ENCODE measurements around the gene DPEP2NB. TPM values are rescaled to one million over a fixed set of nuclear protein-coding genes. Genes with fewer than 3 reads are reported as not detected.
A peak's percentile ranks its signal among the peaks of the same experiment; 100 is the strongest.
"Not testable (repeated sequence)": the region's sequence is repeated elsewhere in the genome, so short reads cannot be mapped to it uniquely, and the experiment has no call there.

Gene DPEP2NB
- total and polyA plus RNA-seq, 9 donors: not detected

DNA sequence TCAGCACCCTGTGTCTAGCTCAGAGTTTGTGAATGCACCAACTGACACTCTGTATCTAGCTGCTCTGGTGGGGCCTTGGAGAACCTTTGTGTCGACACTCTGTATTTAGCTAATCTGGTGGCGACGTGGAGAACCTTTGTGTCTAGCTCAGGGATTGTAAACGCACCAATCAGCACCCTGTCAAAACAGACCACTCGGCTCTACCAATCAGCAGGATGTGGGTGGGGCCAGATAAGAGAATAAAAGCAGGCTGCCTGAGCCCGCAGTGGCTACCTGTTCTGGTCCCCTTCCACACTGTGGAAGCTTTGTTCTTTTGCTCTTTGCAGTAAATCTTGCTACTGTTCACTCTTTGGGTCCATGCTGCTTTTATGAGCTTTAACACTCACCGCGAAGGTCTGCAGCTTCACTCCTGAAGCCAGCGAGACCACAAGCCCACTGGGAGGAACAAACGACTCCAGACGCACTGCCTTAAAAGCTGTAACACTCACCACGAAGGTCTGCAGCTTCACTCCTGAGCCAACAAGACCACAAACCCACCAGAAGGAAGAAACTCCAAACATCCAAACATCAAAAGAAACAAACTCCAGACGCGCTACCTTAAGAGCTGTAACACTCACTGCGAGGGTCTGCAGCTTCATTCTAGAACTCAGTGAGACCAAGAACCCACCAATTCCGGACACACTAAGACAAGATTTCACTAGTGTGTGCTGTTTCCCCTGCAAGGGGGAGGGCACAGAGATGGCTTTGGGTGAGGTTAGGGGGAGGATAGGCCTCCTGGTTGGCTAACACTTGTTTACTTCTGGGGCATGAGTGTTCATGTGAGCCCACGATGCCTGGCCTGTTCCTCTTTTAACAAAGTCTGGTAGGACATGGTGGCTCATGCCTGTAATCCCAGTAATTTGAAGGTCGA, 16.7 kb downstream of the DPEP2NB start, which contains the start of gene DPEP2:
TSS of gene DPEP2 (minus strand) at position 706 of the 910 bp plus-strand sequence. CDS start 6,272 bp downstream, outside the sequence.
- 36% methylated on average over 5 of the region's 18 CpGs for WGBS (ENCODE audit: insufficient coverage)
- H3K4me1 ChIP-seq (ENCODE audit: control insufficient read depth, insufficient read depth, low read length); H3K9me3 ChIP-seq (replicated peaks; ENCODE audit: control insufficient read depth, low read depth, low read length); H3K36me3 ChIP-seq (ENCODE audit: control insufficient read depth, insufficient read depth, low read length); H3K27me3 ChIP-seq (ENCODE audit: control insufficient read depth, insufficient read depth, low read length): not testable (repeated sequence)
- peak; percentile 54 for DNase-seq
- Histone ChIP-seq H3K4me3 (ENCODE audit: low read length) (peak within 1 kb of the TSS; percentile 5), H3K27ac (ENCODE audit: low read length) (peak within 1 kb of the TSS; percentile 42)

DNA sequence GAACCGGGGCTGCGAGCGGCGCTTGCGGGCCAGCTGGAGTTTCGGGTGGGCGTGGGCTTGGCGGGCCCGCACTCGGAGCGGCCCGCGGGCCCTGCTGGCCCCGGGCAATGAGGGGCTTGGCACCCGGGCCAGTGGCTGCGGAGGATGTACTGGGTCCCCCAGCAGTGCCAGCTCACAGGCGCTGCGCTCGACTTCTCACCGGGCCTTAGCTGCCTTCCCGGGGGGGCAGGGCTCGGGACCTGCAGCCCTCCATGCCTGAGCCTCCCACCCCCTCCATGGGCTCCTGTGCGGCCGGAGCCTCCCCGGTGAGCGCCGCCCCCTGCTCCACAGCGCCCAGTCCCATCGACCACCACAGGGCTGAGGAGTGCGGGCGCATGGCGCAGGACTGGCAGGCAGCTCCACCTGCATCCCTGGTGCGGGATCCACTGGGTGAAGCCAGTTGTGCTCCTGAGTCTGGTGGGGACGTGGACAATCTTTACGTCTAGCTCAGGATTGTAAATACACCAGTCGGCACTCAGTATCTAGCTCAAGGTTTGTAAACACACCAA, 17.4 kb downstream of the DPEP2NB start:
- WGBS (ENCODE audit: insufficient coverage): 94% methylated on average over 36 of the region's 36 CpGs
- not testable (repeated sequence) for H3K4me3 ChIP-seq (ENCODE audit: low read length); H3K27ac ChIP-seq (ENCODE audit: low read length)

DNA sequence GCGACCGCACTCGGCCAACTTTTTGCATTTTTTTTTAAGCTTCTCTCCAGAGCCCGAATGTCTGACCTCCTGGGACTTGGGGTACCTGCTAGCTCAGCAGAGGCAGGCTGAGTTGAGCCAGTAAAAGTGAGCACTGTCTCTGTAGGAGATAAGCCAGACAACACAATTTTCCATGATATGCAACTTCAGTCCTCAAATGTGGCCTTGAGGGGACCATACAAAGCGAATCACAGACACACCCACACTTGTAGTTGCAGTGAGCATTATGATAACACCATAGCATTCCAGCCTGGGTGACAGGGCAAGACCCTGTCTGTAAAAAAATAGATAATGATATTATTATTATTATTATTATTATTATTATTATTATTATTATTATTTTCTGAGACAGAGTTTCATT, 19.0 kb downstream of the DPEP2NB start:
- Histone ChIP-seq H3K4me1 (ENCODE audit: control insufficient read depth, insufficient read depth, low read length) (peaks cover 16% of the 10 kb centered on the region), H3K36me3 (ENCODE audit: control insufficient read depth, insufficient read depth, low read length) (no peaks in the 10 kb centered on the region), H3K27me3 (ENCODE audit: control insufficient read depth, insufficient read depth, low read length) (no peaks in the 10 kb centered on the region), H3K4me3 (ENCODE audit: low read length) (no peak overlapping the region), H3K9me3 (replicated peaks; ENCODE audit: control insufficient read depth, low read depth, low read length) (no peaks in the 10 kb centered on the region), H3K27ac (ENCODE audit: low read length) (no peak overlapping the region)
- DNase-seq: no peak
- 67% methylated on average over 3 of the region's 5 CpGs for WGBS (ENCODE audit: insufficient coverage)

More for the DNA sequence above, 17.4 kb downstream of the DPEP2NB start:
- DNase-seq; H3K9me3 ChIP-seq (replicated peaks; ENCODE audit: control insufficient read depth, low read depth, low read length); H3K36me3 ChIP-seq (ENCODE audit: control insufficient read depth, insufficient read depth, low read length); H3K27me3 ChIP-seq (ENCODE audit: control insufficient read depth, insufficient read depth, low read length): not testable (repeated sequence)
- H3K4me1 ChIP-seq (ENCODE audit: control insufficient read depth, insufficient read depth, low read length): peaks cover 10% of the 10 kb centered on the region

DNA sequence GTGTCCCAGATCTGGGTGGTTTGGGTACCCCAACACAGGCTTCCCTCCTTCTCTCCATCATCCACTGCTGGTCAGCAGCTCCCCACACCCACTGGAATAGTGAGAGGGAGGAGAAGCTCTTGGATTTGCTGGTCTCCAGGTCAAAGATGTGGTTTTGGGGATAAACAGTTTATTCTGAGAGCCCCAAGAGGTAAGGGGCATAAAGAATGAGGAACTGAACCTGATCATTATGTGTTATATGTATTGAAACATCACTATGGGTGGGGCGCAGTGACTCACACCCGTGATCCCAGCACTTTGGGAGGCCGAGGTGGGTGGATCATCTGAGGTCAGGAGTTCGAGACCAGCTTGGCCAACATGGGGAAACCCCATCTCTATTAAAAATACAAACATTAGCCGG, 20.3 kb downstream of the DPEP2NB start:
- H3K4me1 ChIP-seq (ENCODE audit: control insufficient read depth, insufficient read depth, low read length): peaks cover 16% of the 10 kb centered on the region
- H3K4me3 ChIP-seq (ENCODE audit: low read length): no peak overlapping the region
- H3K27me3 ChIP-seq (ENCODE audit: control insufficient read depth, insufficient read depth, low read length): no peaks in the 10 kb centered on the region
- no peak for DNase-seq
- H3K36me3 ChIP-seq (ENCODE audit: control insufficient read depth, insufficient read depth, low read length): no peaks in the 10 kb centered on the region
- no CpG with 5 or more reads among the region's 5 CpGs for WGBS (ENCODE audit: insufficient coverage)
- H3K9me3 ChIP-seq (replicated peaks; ENCODE audit: control insufficient read depth, low read depth, low read length): no peaks in the 10 kb centered on the region
- H3K27ac ChIP-seq (ENCODE audit: low read length): no peak overlapping the region

DNA sequence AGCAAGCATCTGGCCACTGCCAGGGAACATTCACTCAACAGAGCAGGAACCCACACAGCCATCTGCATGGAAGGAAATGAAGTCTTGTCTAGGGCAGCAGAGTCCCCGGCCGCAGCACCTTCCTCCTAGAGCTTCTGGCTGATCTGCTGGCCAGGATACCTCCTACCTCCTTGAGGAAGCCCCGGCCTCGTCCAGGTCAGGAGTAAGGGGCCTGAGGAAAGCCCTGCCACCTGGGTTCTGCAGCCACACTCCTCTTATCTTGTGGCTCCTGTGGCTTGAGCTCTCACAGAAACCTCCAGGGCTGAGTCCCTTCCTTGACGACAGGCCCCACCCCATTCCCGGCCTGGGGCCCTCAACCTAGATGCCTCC, 21.7 kb downstream of the DPEP2NB start:
- no CpG with 5 or more reads among the region's 6 CpGs for WGBS (ENCODE audit: insufficient coverage)
- H3K27me3 ChIP-seq (ENCODE audit: control insufficient read depth, insufficient read depth, low read length); H3K36me3 ChIP-seq (ENCODE audit: control insufficient read depth, insufficient read depth, low read length); H3K4me3 ChIP-seq (ENCODE audit: low read length); H3K9me3 ChIP-seq (replicated peaks; ENCODE audit: control insufficient read depth, low read depth, low read length); DNase-seq: not testable (repeated sequence)
- H3K27ac ChIP-seq (ENCODE audit: low read length): peak overlapping the region; percentile 35
- peaks cover 11% of the 10 kb centered on the region for H3K4me1 ChIP-seq (ENCODE audit: control insufficient read depth, insufficient read depth, low read length)

DNA sequence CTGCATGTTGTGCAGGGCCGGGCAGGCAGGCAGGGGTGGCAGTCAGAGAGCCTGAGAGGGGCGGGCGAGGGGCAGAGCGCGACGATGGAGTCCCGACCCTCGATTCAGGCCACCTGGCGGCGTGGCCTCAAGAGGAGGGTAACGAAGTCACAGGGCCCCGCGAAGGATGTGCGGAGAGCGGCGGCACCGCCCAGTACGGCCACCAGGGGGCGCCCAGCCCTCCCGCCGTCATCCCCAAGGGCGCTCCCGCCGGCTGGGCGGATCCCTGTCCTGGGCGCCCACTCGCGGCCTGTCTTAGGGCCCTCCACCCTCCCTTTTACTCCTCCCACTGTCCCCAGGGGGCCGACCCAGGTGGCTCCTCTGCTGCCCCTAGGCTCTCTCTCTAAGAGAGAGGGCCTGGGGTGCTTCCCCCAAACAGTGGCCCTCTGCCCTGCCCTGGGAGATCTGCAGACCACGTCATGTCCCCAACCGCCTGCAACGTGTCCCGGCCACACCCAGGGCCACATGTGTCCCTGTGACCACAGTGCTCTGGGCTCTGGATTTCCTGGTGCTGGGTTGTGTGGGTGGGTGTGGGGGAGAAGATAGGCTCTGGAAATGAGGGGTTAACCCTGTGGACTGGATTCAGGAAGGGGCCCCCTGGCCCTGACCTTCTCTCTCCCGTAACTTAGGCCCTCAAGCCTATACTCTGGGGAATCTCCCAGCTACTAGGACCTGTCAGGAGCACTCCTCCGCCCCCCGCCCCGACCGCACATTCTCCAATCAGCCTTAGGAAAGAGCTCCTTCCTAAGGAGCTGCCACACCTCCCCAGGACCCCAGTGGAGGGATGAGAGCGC, 22.3 kb downstream of the DPEP2NB start:
- H3K9me3 ChIP-seq (replicated peaks; ENCODE audit: control insufficient read depth, low read depth, low read length): no peaks in the 10 kb centered on the region
- H3K4me3 ChIP-seq (ENCODE audit: low read length): peak overlapping the region; percentile 38
- peaks cover 11% of the 10 kb centered on the region for H3K4me1 ChIP-seq (ENCODE audit: control insufficient read depth, insufficient read depth, low read length)
- no peaks in the 10 kb centered on the region for H3K27me3 ChIP-seq (ENCODE audit: control insufficient read depth, insufficient read depth, low read length)
- no peaks in the 10 kb centered on the region for H3K36me3 ChIP-seq (ENCODE audit: control insufficient read depth, insufficient read depth, low read length)
- H3K27ac ChIP-seq (ENCODE audit: low read length): peak overlapping the region; percentile 35
- peak; percentile 81 for DNase-seq
- WGBS (ENCODE audit: insufficient coverage): 2% methylated on average over 30 of the region's 39 CpGs

DNA sequence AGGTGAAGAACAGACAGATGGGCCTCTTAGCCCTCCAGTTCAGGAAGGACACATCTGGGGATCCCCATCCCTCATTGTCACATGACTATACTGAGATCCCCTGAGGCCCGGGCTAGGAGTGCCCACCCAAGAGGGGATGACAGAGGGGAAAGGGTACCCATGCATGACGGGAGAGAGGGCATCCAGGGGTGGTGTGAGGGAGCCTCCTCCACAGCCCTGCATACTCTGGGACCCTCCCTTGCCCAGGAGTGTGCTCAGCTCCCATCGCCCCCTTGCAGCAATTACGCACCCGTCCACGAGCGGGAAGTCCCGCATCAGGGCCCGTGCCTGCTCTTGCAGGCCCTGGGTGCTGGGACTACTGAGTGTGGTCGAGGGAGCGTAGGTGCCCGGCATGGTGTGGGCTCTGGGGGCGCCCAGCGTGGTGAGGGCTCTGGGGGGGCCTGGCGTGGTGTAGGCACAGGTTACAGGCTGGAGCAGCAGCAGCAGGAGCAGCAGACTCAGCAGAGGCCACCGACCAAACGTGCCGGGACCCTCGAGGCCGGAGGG, 23.0 kb downstream of the DPEP2NB start:
- no peak for DNase-seq
- Histone ChIP-seq H3K36me3 (ENCODE audit: control insufficient read depth, insufficient read depth, low read length) (no peaks in the 10 kb centered on the region), H3K27ac (ENCODE audit: low read length) (no peak overlapping the region), H3K4me1 (ENCODE audit: control insufficient read depth, insufficient read depth, low read length) (peaks cover 12% of the 10 kb centered on the region), H3K9me3 (replicated peaks; ENCODE audit: control insufficient read depth, low read depth, low read length) (no peaks in the 10 kb centered on the region), H3K4me3 (ENCODE audit: low read length) (no peak overlapping the region), H3K27me3 (ENCODE audit: control insufficient read depth, insufficient read depth, low read length) (no peaks in the 10 kb centered on the region)
- 67% methylated on average over 17 of the region's 20 CpGs for WGBS (ENCODE audit: insufficient coverage)

DNA sequence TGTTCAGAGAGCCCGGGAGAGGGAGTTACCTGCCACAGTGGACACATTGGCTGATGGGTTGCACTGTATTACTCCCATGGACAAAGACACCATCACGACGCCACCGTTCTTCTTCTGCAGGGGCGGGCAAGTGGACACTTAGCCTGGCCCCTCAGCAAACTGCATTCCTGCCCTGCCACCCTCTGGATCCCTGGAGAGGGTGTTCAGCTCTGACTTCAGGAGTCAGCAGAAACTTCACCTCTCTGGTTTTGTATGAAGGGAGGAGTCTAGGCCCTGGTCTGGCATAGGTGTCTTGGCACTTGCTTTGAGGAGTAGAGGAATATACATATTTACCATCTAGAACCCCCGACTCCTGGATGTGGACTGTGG, 25.7 kb downstream of the DPEP2NB start:
- Histone ChIP-seq H3K4me3 (ENCODE audit: low read length) (no peak overlapping the region), H3K27me3 (ENCODE audit: control insufficient read depth, insufficient read depth, low read length) (no peaks in the 10 kb centered on the region), H3K4me1 (ENCODE audit: control insufficient read depth, insufficient read depth, low read length) (peaks cover 26% of the 10 kb centered on the region), H3K9me3 (replicated peaks; ENCODE audit: control insufficient read depth, low read depth, low read length) (no peaks in the 10 kb centered on the region), H3K27ac (ENCODE audit: low read length) (no peak overlapping the region), H3K36me3 (ENCODE audit: control insufficient read depth, insufficient read depth, low read length) (no peaks in the 10 kb centered on the region)
- DNase-seq: no peak
- 89% methylated on average over 4 of the region's 6 CpGs for WGBS (ENCODE audit: insufficient coverage)

DNA sequence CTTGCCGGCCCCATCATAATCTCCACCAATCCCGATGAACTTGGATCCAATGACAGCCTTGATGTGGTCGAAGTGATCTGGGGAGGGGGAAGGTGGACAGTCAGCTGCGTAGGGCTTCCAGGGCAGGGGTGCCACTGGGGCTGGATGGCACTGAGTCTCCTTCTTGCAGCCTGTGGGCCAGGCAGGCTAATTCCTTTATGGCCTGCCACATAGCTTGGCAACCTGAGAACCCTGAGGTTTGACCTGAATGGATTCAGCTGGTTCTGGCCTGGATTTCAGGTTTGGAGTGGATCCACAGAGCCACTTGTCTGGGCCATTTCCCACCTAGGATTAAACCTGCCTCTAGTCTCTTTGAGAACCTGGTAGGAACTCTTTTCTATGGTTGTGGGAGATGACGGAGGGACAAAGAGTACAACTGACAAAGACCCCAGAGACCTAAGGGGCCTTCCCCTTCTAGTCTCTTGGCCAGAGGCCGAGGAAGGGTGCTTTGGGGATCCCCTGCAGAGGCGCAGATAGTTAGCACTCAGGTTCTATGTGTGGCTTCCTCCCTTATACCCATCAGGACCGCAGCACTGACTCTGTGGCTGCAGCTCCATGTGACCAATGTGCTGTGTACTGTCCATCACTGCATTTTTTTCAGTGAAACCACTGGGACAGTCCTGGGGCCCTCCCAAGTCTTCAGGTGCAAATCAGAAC, 26.2 kb downstream of the DPEP2NB start:
- H3K4me3 ChIP-seq (ENCODE audit: low read length): no peak overlapping the region
- peaks cover 31% of the 10 kb centered on the region for H3K4me1 ChIP-seq (ENCODE audit: control insufficient read depth, insufficient read depth, low read length)

More for the DNA sequence above, 26.2 kb downstream of the DPEP2NB start:
- DNase-seq: no peak
- no peaks in the 10 kb centered on the region for H3K9me3 ChIP-seq (replicated peaks; ENCODE audit: control insufficient read depth, low read depth, low read length)
- H3K27ac ChIP-seq (ENCODE audit: low read length): no peak overlapping the region
- no peaks in the 10 kb centered on the region for H3K27me3 ChIP-seq (ENCODE audit: control insufficient read depth, insufficient read depth, low read length)
- 79% methylated on average over 5 of the region's 8 CpGs for whole genome bisulfite sequencing (ENCODE audit: insufficient coverage)
- H3K36me3 ChIP-seq (ENCODE audit: control insufficient read depth, insufficient read depth, low read length): no peaks in the 10 kb centered on the region
